ENCODE data around the gene GTF2H2C. TPM values are rescaled to one million over a fixed set of nuclear protein-coding genes. Genes with fewer than 3 reads are reported as not detected.
"Not testable (repeated sequence)": the region's sequence is repeated elsewhere in the genome, so short reads cannot be mapped to it uniquely, and the experiment has no call there.

GTF2H2C gene
- total RNA-seq, 2 experiments from 2014 or later, result 27.1 to 30.7 TPM

DNA sequence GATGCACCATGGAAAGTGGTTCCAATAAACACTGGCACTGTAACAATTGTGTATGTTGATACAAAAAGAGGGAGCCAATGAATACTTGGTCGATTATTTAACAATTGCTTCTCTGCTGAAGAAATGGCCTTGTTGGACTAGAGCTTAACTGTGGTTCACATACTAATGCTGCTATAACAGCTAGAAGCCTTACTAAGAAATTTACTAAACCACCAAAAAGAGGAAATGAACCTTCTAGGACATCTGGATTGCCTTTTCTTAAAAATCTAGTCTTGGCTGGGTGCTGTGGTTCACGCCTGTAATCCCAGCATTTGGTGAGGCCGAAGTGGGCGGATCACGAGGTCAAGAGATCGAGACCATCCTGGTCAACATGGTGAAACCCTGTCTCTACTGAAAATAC lies 42.0 kb downstream of the GTF2H2C start:
- H3K4me3 Mint-ChIP-seq; H3K9me3 Mint-ChIP-seq; CTCF ChIA-PET; H3K27ac Mint-ChIP-seq; H3K4me1 Mint-ChIP-seq; H3K27me3 Mint-ChIP-seq; POLR2A ChIA-PET; H3K36me3 Mint-ChIP-seq (ENCODE audit: low read depth); DNase-seq: not testable (repeated sequence)

DNA sequence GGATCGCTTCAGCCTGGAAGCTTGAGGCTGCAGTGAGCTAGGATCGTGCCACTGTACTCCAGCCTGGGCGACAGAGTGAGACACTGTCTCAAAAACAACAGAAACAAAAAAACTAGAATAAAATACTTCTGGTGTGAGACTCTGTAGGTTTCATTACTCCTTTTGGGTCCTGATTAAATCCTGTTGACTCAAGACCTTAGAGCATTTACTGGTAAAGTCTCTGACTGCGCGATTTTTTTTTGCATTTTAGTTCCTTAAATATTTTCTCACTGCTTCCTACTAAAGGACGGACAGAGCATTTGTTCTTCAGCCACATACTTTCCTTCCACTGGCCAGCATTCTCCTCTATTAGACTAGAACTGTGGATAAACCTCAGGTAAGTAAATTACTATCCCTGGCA lies 46.8 kb downstream of the GTF2H2C start:
- POLR2A ChIA-PET; H3K4me1 Mint-ChIP-seq; H3K27me3 Mint-ChIP-seq; H3K36me3 Mint-ChIP-seq (ENCODE audit: low read depth); H3K27ac Mint-ChIP-seq; H3K4me3 Mint-ChIP-seq; H3K9me3 Mint-ChIP-seq; DNase-seq; CTCF ChIA-PET: not testable (repeated sequence)

DNA sequence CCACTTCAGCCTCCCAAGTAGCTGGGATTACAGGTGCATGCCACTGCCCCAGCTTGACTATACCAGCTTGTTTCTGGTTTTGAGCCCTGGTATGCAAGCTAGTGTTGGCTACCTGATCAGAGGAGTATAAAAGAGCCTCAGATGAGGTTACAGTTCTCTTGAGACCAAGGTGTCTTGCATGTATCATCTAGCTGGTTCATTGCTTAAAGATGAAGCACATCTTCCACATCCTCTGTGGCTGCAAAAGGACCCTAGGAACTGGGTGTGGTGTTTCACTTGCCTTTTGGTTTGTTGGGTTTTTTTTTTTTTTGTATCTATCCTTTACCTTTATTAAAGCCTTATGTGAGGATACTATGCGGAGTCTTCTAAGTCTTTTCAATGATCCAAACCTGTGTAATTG lies 47.8 kb downstream of the GTF2H2C start:
- H3K9me3 Mint-ChIP-seq; H3K27ac Mint-ChIP-seq; POLR2A ChIA-PET; H3K36me3 Mint-ChIP-seq (ENCODE audit: low read depth); H3K4me1 Mint-ChIP-seq; H3K27me3 Mint-ChIP-seq; CTCF ChIA-PET; H3K4me3 Mint-ChIP-seq; DNase-seq: not testable (repeated sequence)

- H3K36me3 Mint-ChIP-seq (ENCODE audit: low read depth); H3K4me1 Mint-ChIP-seq; H3K27ac Mint-ChIP-seq; DNase-seq; POLR2A ChIA-PET; H3K27me3 Mint-ChIP-seq; H3K9me3 Mint-ChIP-seq; CTCF ChIA-PET; H3K4me3 Mint-ChIP-seq: not testable (repeated sequence)
These were observed 49.0 kb downstream of the GTF2H2C start for GRCh38 chr5:69608861-69609496.

DNA sequence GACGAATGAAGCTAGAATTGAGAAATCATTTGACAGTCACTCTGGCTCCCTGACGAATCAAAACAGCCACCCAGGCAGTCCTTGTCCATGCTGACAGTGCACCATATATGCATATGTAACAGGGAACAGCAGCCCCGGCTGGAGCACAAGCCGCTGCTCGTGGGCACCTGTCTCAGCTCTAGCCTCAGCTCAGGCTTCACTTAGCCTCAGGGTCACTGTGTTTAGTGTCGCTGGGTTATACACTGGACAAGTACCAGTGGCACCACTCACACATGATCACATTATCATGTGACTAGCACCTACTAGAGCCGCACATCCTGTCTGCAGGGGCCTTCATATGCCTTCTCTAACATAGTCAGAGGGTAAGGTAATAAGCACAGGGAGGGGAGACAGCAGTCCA lies 54.9 kb downstream of the GTF2H2C start:
- H3K36me3 Mint-ChIP-seq (ENCODE audit: low read depth); POLR2A ChIA-PET; CTCF ChIA-PET; H3K4me3 Mint-ChIP-seq; H3K27me3 Mint-ChIP-seq; H3K9me3 Mint-ChIP-seq; H3K4me1 Mint-ChIP-seq; DNase-seq; H3K27ac Mint-ChIP-seq: not testable (repeated sequence)

DNA sequence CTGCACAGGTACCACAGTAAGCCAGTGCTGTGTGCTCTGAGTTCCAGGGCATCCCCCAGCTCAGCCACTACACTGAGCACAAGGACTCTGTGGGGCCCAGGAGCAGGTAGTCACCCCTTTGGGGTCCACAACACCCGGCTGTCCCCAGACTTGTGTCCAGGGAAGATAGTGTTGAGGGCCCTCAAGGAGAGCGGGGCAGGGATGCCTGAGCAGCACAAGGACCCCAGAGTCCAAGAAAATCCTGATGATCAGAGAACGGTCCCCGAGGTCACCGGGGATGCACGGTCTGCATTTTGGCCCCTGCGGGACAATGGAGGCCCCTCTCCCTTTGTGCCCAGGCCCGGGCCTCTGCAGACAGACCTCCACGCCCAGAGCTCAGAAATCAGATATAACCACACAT lies 71.9 kb downstream of the GTF2H2C start:
- not testable (repeated sequence) for H3K9me3 Mint-ChIP-seq, H3K4me1 Mint-ChIP-seq, H3K27me3 Mint-ChIP-seq

More for the DNA sequence above, 71.9 kb downstream of the GTF2H2C start:
- DNase-seq; H3K36me3 Mint-ChIP-seq (ENCODE audit: low read depth); H3K27ac Mint-ChIP-seq; CTCF ChIA-PET; POLR2A ChIA-PET; H3K4me3 Mint-ChIP-seq: not testable (repeated sequence)

Other genes starting within 250 kb of the GTF2H2C start
- gene CCDC125, start 227.4 kb upstream of the GTF2H2C start, total RNA-seq, result 1 to 10 TPM; 8.2 to 8.8 TPM
- 10 to 100 TPM; 26.7 to 33.3 TPM for gene AK6, start 190.7 kb upstream of the GTF2H2C start, total RNA-seq
- gene TAF9, start 190.7 kb upstream of the GTF2H2C start, total RNA-seq, result 10 to 100 TPM; 53.7 to 61.4 TPM
- 10 to 100 TPM; 23.6 to 26.8 TPM for gene RAD17, start 190.4 kb upstream of the GTF2H2C start, total RNA-seq
- gene MARVELD2, start 145.1 kb upstream of the GTF2H2C start, total RNA-seq, result under 1 TPM; 0.07 to 0.17 TPM
- 1 to 10 TPM; 3.9 to 4.6 TPM for gene OCLN, start 67.4 kb upstream of the GTF2H2C start, total RNA-seq